Measurements from ENCODE around the gene ADAMTSL4.

ADAMTSL4 gene

GRCh38 chr1:150568594-150568966 is 19.4 kb downstream of the ADAMTSL4 start:
- H3K4me3 ChIP-seq (ENCODE audit: low read depth, low read length): no peak overlapping the region
- TF ChIP-seq CTCF (conservative IDR thresholded peaks at IDR 0.05; ENCODE audit: low read depth, low read length): no peak
- DNase-seq (ENCODE audit: low read depth): no peak

DNA sequence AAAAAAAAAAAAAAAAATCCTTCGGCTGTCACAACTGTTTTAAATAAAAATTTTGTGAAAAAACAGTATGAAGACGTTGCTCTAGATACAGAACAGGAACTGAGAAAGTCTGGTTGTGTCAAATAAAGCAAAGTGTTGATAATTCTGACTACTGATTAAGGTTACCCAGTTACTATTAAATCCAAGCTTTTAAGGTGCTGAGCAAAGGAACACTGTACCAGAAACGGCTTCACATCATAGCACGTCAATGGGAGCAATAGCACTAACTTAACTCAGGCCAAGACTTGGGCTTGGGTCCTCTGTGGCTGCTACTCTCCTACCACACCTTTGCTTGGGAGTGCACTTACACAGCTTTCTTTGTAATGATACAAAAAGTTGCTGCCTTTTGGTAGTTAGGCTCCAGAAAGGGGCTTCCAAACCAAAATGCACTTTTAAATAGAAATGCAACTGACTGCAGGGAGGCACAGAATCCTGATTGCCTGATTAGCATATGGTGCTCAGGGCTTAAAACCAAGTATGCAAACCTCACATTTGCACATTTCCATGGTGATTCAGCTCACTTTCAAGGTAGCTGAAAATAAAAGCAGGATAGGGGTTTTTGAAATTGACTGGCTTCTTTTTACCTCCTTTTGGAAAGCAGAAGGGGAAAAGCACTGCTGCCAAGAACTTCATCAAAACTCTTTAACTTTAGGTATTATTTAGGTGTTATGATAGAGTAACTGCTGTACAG is 23.9 kb downstream of the ADAMTSL4 start:
- peak overlapping the region; percentile 19 for H3K4me3 ChIP-seq (ENCODE audit: low read depth, low read length)
- DNase-seq (ENCODE audit: low read depth): peak; percentile 41
- TF ChIP-seq CTCF (conservative IDR thresholded peaks at IDR 0.05; ENCODE audit: low read depth, low read length): no peak

DNA sequence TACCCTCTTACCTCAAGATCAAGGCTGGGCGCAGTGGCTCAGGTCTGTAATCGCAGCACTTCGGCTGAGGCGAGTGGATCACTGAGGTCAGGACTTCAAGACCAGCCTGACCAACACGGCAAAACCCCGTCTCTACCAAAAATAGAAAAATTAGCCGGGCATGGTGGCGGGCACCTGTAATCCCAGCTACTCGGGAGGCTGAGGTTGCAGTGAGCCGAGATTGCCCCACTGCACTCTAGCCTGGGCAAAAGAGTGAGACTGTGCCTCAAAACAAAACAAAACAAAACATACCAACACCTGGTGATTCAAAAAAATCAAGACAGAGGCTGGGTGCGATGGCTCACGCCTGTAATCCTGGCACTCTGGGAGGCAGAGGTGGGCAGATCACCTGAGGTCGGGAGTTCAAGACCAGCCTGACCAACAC is 24.5 kb downstream of the ADAMTSL4 start:
- peak; percentile 12 for DNase-seq (ENCODE audit: low read depth)
- peak overlapping the region; percentile 19 for H3K4me3 ChIP-seq (ENCODE audit: low read depth, low read length)

DNA sequence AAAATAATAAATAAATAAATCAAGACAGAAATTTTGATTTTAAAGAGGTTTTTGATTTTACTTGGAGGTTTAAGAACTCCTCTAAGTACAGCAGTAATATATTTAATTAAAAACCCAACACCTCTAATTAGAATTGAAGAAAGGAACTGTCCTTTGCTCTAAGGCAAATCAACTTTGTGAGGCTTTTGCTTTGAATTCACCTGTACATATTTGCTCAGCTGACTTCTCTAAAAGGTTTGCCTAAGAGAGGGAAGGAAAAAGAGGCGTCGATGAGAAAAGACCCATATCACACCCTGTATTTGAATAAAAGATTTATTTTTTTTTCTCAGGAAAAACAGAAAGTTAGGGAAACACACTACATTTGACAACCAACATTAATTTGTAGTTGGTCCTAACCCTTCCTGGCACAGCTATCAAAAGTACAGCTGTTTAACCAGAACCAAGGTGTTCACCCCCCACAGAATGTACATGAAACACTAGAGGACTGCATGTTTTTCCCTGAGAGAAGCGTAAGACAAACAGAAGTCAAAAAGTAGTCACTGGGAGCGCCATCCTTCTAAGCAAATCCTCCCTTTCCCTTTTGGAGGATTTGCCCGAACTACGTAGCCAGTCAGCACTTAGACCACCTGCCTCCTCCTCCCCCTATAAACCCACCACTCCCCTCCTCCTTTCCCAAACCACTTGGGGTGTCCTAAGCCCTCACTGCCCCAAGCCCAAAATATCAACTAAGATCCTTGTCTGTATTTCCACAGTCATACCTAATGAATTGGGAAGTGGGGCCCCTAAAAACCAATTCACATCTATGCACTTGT is 25.3 kb downstream of the ADAMTSL4 start:
- TF ChIP-seq CTCF (conservative IDR thresholded peaks at IDR 0.05; ENCODE audit: low read depth, low read length): no peak
- DNase-seq (ENCODE audit: low read depth): peak; percentile 46
- H3K4me3 ChIP-seq (ENCODE audit: low read depth, low read length): peak overlapping the region; percentile 99

DNA sequence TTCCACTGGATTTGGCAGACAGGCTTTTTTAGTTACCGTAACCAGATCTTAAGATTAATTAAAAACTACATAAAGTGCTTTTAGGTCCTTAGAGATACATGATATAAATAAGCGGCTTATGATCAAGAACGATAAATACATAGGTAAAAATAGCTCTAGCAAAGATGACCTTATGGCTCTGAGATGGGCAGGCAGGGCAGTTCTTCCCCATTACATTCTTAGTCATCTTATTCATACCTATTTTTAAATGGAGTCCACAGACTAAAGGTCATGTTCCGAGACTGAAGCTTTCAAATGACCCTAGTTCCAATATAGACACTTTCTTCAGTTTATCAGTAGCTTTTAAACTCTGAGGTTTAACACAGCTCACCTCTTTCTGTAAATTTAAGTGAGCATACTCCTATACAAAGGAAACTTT is 25.9 kb downstream of the ADAMTSL4 start:
- peak; percentile 26 for DNase-seq (ENCODE audit: low read depth)
- TF ChIP-seq CTCF (conservative IDR thresholded peaks at IDR 0.05; ENCODE audit: low read depth, low read length): no peak
- peak overlapping the region; percentile 99 for H3K4me3 ChIP-seq (ENCODE audit: low read depth, low read length)

GRCh38 chr1:150575518-150576366 is 26.5 kb downstream of the ADAMTSL4 start:
- peak; percentile 47 for DNase-seq (ENCODE audit: low read depth)
- no peak for TF ChIP-seq CTCF (conservative IDR thresholded peaks at IDR 0.05; ENCODE audit: low read depth, low read length)
- peak overlapping the region; percentile 99 for H3K4me3 ChIP-seq (ENCODE audit: low read depth, low read length)

DNA sequence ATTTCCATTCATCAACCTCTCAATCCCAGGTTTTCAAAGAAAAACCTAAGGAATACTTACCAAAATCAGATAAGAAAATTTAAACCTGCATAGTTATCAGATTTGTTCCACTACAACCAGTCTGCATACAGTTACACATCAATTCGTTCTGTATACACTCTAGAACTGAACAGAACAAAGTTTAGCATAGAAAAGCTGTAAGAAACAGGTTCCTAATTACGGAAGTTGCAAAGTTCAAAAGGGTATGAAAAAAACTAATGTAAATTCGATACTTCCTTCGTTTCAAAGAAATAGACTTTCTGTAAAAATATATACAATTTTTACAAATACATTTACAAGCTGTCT is 27.1 kb downstream of the ADAMTSL4 start:
- DNase-seq (ENCODE audit: low read depth): no peak
- no peak for TF ChIP-seq CTCF (conservative IDR thresholded peaks at IDR 0.05; ENCODE audit: low read depth, low read length)

More for the DNA sequence above, 27.1 kb downstream of the ADAMTSL4 start:
- peak overlapping the region; percentile 99 for H3K4me3 ChIP-seq (ENCODE audit: low read depth, low read length)
